MCF 10A (cell line): ENCODE measurements around the gene NKX2-2. TPM values are rescaled to one million over a fixed set of nuclear protein-coding genes. Genes with fewer than 3 reads are reported as not detected.

Experiments
- BruUV-seq: library from RNA; stranded (reverse); fragments of 400-500 nt; replicated peaks from 2 replicates; lab custom pipeline; 2021; lab: Mats Ljungman, UMichigan
- CTCF ChIA-PET: fragments of 300-600 bp; sonication (Branson Sonifier 250); formaldehyde crosslinking; extraction: SDS; loops from one replicate; lab custom pipeline; 2021; ENCODE audit warnings: antibody characterized with exemption, inconsistent platforms; lab: Yijun Ruan, JAX
- POLR2A ChIA-PET: fragments of 300-600, 350-650 bp; sonication (Branson Sonifier 250); formaldehyde crosslinking; extraction: SDS; loops from one replicate; lab custom pipeline; 2020; ENCODE audit warnings: antibody characterized with exemption, inconsistent platforms; lab: Yijun Ruan, JAX
- DNase-seq: peaks from one replicate; pipeline ENCODE4 v3.0.0-alpha.2; 2018; ENCODE audit not compliant: unreplicated experiment
- H3K27ac Mint-ChIP-seq: one replicate; pipeline ENCODE4 v1.8.0; 2022; ENCODE audit warnings: mild to moderate bottlenecking, low read depth, mixed read lengths; ENCODE audit not compliant: unreplicated experiment
- H3K27me3 Mint-ChIP-seq: one replicate; pipeline ENCODE4 v1.8.0; 2022; ENCODE audit warnings: mixed read lengths; ENCODE audit not compliant: insufficient read depth, unreplicated experiment
- H3K36me3 Mint-ChIP-seq: one replicate; pipeline ENCODE4 v1.8.0; 2022; ENCODE audit warnings: mild to moderate bottlenecking, moderate library complexity, mixed read lengths; ENCODE audit not compliant: insufficient read depth, unreplicated experiment
- H3K4me1 Mint-ChIP-seq: one replicate; pipeline ENCODE4 v1.8.0; 2022; ENCODE audit warnings: mixed read lengths; ENCODE audit not compliant: insufficient read depth, unreplicated experiment
- H3K4me3 Mint-ChIP-seq: one replicate; pipeline ENCODE4 v1.8.0; 2022; ENCODE audit warnings: mild to moderate bottlenecking, moderate library complexity, mixed read lengths; ENCODE audit not compliant: unreplicated experiment
- H3K9me3 Mint-ChIP-seq: one replicate; pipeline ENCODE4 v1.8.0; 2022; ENCODE audit warnings: mixed read lengths; ENCODE audit not compliant: unreplicated experiment
- intact Hi-C: fragments of 100-400 bp; cut with micrococcal nuclease; formaldehyde crosslinking; loops from 2 replicates; pipeline ENCODE4 v1.14.1; 2022
- total RNA-seq: library from RNA; stranded (reverse); gene quantifications from 2 replicates; pipeline ENCODE4 v1.2.3, GENCODE V29; 2022
- TF ChIP-seq, protein P1 (sequence below): fragments of 200-600 bp; IDR thresholded peaks from one replicate; pipeline ENCODE4 v1.8.0; 2022; ENCODE audit warnings: antibody characterized with exemption, mild to moderate bottlenecking; ENCODE audit not compliant: unreplicated experiment

The NKX2-2 gene
- total RNA-seq, 1 experiment from 2014 or later: not detected

- Mint-ChIP-seq H3K36me3 (no peaks in the 10 kb centered on the region), H3K4me1 (no peaks in the 10 kb centered on the region), H3K4me3 (no peak overlapping the region), H3K27me3 (peaks cover 88% of the 10 kb centered on the region), H3K27ac (no peak overlapping the region), H3K9me3 (peaks cover 6% of the 10 kb centered on the region)
- intact Hi-C loops: no loop called here
- CTCF ChIA-PET: interaction anchor here (0.6 to 2.3 kb wide), 5 partner anchors 10 to 702 kb away, joined by 3 to 7 read pairs (median 5); no protein-coding TSS in a partner anchor
- no TSS peak for BruUV-seq
- POLR2A ChIA-PET: no interaction called here
- TF ChIP-seq, protein P1, sequence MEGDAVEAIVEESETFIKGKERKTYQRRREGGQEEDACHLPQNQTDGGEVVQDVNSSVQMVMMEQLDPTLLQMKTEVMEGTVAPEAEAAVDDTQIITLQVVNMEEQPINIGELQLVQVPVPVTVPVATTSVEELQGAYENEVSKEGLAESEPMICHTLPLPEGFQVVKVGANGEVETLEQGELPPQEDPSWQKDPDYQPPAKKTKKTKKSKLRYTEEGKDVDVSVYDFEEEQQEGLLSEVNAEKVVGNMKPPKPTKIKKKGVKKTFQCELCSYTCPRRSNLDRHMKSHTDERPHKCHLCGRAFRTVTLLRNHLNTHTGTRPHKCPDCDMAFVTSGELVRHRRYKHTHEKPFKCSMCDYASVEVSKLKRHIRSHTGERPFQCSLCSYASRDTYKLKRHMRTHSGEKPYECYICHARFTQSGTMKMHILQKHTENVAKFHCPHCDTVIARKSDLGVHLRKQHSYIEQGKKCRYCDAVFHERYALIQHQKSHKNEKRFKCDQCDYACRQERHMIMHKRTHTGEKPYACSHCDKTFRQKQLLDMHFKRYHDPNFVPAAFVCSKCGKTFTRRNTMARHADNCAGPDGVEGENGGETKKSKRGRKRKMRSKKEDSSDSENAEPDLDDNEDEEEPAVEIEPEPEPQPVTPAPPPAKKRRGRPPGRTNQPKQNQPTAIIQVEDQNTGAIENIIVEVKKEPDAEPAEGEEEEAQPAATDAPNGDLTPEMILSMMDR: no peak
- no peak for DNase-seq
Measured at GRCh38 chr20:21521596-21522480, 8.0 kb upstream of the NKX2-2 start.

DNA sequence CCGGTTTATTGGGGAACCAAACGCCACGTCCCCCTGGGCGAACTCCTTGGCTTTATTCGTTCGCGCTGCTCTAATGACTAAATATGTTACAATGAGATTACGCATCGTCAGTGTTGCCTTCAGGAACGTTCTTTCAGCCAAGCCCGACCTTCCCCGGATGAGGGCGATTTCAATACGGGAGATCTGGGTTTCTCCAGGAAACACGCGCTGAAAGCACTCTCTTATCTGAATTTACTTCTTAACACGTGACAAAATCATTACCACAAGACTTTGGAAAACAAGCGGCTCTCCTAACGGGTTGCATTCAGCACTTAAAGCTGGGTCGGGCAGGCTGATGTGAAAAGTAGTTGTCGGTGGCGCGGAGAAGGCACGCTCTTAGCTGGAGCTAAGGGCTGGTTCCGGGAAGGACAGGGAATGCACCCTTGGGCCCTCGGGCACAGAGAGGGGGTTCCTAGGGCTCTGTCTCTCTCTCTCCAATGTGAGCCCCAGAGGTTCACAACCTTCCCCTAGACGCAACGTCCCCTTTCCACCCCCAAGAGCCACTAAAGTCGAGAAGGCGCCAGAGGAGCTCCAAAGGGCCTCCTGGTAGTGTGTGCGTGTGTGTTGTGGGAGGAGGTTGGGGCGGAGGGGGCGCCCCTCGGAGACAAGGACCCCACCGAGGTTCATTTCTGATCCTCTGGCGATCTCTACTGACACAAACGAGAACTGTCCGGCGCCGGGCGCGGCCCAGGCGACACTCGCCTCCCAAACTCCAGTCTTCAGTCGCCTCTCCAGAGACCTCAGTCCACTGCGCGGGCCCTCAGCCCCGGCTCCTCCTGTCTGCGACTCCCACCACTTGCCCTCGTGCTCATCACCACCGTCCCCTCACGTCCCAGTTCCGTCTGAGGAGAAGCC is 7.1 kb upstream of the NKX2-2 start:
- H3K27ac Mint-ChIP-seq: no peak overlapping the region
- intact Hi-C loops: no loop called here
- no peaks in the 10 kb centered on the region for H3K9me3 Mint-ChIP-seq
- peaks cover 88% of the 10 kb centered on the region for H3K27me3 Mint-ChIP-seq
- peaks cover 3% of the 10 kb centered on the region for H3K4me1 Mint-ChIP-seq
- no peak for DNase-seq
- POLR2A ChIA-PET: interaction anchor here (0.6 kb wide), 1 partner anchor 695 kb away, joined by 3 read pairs; no protein-coding TSS in a partner anchor
- no peak overlapping the region for H3K4me3 Mint-ChIP-seq
- no TSS peak for BruUV-seq
- CTCF ChIA-PET: interaction anchor here (0.7 to 2.9 kb wide), 8 partner anchors 11 to 702 kb away, joined by 3 to 14 read pairs (median 5); no protein-coding TSS in a partner anchor
- no peaks in the 10 kb centered on the region for H3K36me3 Mint-ChIP-seq
- TF ChIP-seq, protein P1: no peak

- no peaks in the 10 kb centered on the region for H3K9me3 Mint-ChIP-seq
- ChIA-PET POLR2A (no interaction called here), CTCF (interaction anchor here (0.5 to 2.9 kb wide), 14 partner anchors 11 to 938 kb away, joined by 3 to 14 read pairs (median 4); no protein-coding TSS in a partner anchor)
- no peak overlapping the region for H3K27ac Mint-ChIP-seq
- no peaks in the 10 kb centered on the region for H3K36me3 Mint-ChIP-seq
- peaks cover 5% of the 10 kb centered on the region for H3K4me1 Mint-ChIP-seq
- no peak for DNase-seq
- BruUV-seq: no TSS peak
- intact Hi-C loops: no loop called here
- peaks cover 75% of the 10 kb centered on the region for H3K27me3 Mint-ChIP-seq
- TF ChIP-seq, protein P1: no peak
- H3K4me3 Mint-ChIP-seq: no peak overlapping the region
Measured at GRCh38 chr20:21519136-21519584, 5.3 kb upstream of the NKX2-2 start.
